Gastrocnemius medialis (tissue), 4 donors: ENCODE results near the gene ZNF92.

Experiments used
- CTCF ChIP-seq, 5 experiments: fragments of 450-650 bp in 3 of 5; fragments of 200-600 bp in 2 of 5; sonication (generic) in 2 of 5; IDR thresholded peaks in 4 of 5; conservative IDR thresholded peaks in 1 of 5; 1 replicate in 4 of 5; 2 replicates in 1 of 5; pipeline ENCODE4 v1.5.1; 2016 to 2019; ENCODE audit warnings: antibody characterized with exemption in 5 of 5, mild to moderate bottlenecking in 3 of 5, moderate library complexity in 3 of 5
- POLR2A ChIP-seq, 2 donors: fragments of 450-650 bp; IDR thresholded peaks; one replicate each; pipeline ENCODE4 v1.6.1; 2017; ENCODE audit warnings: antibody characterized with exemption in 2 of 2, mild to moderate bottlenecking in 2 of 2, moderate library complexity in 2 of 2

GRCh38 chr7:65430344-65431186, 56.9 kb downstream of the ZNF92 start:
- no peak for TF ChIP-seq CTCF (IDR thresholded peaks at IDR 0.05 in 4 of 5, conservative IDR thresholded peaks at IDR 0.05 in 1 of 5)
- no peak for TF ChIP-seq POLR2A (IDR thresholded peaks at IDR 0.05)
